ENCODE data around the gene TTC33.
"Not testable (repeated sequence)": the region's sequence is repeated elsewhere in the genome, so short reads cannot be mapped to it uniquely, and the experiment has no call there.

Gene TTC33

GRCh38 chr5:40571729-40572128, 184.0 kb downstream of the TTC33 start:
- no peak for DNase-seq (ENCODE audit: low read depth in 2 of 2)

DNA sequence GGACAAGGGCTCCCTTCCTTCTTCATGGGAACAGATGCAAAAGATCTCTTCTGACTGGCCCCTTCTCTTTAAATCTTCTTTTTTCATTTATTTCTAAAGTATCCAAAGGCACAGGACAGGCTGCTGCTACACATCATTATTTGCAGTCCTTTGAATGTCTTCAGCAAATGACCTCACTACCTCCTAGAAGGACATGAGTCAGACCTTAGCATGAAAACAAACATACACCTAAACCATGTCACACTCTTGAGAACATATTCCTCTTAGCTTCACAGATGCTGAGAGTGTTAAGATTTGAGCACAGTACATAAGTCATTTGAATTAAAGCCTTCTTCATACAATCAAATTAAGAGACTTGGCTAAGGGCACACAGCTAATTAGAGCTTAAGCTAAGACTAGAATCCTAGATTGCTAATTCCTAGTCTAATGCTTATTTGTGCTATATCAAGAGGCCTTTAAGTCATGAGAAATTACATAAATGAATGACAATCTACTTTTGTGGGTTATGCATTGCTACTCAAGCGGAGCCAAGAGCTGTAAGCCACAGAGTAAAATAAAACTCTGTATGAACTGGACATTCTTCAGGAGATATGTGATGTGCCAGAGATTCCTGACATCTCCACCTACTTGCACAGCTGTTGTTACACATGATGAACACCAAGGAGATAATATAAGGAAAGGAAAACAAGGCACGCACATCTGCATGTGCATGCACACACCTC, 185.2 kb downstream of the TTC33 start:
- DNase-seq (ENCODE audit: low read depth in 2 of 2), result no peak

DNA sequence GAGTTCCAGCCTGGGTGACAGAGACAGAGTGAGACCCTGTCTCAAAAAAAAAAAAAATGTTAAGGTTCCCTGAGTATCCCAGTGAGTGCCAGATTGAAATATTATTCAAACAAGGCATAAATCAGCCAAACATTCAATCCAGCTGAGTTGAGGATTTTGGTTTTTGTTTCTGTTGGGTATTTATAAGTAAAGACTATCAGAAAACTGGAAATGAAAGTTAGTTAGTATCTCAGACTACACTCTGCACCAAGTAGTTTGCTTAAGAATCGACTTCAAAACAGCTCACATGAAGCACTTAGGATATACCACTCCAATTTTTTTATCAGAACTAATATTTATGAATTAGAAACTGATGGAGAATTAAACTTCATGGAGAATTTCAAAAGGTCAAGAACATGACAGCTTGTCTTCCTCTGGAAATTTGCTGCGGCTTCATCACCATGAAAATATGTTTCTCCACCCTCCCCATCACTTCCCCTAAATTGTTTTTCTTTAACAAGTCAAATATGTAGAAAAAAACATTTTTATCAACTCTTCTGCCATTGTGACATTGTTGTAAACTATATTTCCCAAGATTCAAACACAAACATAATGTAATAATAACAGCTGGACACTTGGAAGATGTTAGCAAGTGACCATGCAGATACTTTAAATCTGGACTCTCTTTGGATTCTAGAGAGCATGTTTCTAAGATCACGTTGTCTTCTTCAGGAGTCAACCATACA, 186.1 kb downstream of the TTC33 start:
- DNase-seq (ENCODE audit: low read depth in 2 of 2), result no peak

DNA sequence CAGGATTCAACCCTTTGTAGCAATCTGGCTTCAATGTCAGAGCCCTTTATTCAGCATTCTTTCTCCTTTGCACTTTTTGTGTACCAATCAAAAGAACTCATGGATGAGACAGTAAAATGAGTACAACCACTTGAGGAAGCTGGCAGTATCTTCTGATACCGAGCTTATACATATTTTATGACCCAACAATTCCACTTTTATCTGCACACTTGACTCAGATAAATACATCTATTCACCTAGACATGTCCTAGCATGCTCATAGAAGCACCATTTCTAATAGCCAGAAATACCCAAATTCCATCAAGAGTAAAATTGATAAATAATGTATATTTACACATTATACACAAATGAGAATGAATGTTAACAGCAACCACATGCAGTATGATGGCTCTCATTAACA, 187.2 kb downstream of the TTC33 start:
- no peak for DNase-seq (ENCODE audit: low read depth in 2 of 2)

DNA sequence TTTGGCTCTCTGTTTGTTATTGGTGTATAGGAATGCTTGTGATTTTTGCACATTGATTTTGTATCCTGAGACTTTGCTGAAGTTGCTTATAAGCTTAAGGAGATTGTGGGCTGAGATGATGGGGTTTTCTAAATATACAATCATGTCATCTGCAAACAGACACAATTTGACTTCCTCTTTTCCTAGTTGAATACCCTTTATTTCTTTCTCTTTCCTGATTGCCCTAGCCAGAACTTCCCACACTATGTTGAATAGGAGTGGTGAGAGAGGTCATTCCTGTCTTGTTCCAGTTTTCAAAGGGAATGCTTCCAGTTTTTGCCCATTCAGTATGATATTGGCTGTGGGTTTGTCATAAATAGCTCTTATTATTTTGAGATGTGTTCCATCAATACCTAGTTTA, 192.6 kb downstream of the TTC33 start:
- not testable (repeated sequence) for DNase-seq (ENCODE audit: low read depth in 2 of 2)

DNA sequence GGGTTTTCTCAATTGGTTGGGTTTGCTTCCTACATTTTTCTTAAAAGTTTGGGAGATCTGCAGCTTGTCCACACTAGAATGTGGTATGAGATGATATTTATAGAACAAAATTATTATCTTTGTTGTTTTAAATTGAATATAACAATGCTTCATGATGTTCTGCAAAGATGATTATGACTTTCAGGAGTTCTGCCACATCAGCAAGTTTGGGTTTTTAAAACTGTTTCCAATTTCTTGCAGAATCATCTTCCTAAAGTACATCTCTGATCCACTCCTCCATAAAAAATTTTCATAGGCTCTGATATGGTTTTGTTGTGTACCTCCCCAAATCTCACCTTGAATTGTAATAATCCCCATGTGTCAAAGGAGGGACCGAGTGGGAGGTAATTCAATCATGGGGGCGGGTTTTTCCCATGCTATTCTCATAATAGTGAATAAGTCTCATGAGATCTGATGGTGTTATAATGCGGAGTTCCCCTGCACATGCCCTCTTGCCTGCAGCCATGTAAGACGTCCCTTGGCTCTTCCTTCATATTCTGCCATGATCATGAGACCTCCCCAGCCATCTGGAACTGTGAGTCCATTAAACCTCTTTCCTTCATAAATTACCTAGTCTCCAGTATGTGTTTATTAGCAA, 195.2 kb downstream of the TTC33 start:
- DNase-seq (ENCODE audit: low read depth in 2 of 2), result no peak

DNA sequence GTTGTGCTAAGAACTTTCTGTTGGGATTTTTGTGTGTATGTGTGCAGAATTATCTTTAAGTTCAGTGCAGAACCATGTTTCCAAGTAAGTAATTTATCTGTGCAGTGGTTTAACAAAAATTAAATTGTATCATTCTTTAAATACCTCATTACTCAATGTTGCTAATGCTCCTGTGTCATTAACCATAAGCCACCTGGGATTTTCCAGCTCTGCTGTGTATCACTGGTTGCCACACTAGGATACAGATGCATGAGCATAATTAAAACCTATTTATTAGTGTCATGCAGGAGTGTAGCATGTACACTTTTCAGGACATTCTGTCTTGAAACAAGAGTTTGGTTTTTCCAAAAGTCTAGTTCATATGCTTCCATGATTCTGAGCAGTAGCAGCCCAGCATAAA, 196.5 kb downstream of the TTC33 start:
- DNase-seq (ENCODE audit: low read depth in 2 of 2), result no peak

- DNase-seq (ENCODE audit: low read depth in 2 of 2), result no peak
Observed at GRCh38 chr5:40557501-40557900, 198.3 kb downstream of the TTC33 start.

GRCh38 chr5:40556811-40557210, 198.9 kb downstream of the TTC33 start:
- no peak for DNase-seq (ENCODE audit: low read depth in 2 of 2)

- DNase-seq (ENCODE audit: low read depth in 2 of 2), result no peak
Observed at GRCh38 chr5:40555886-40556285, 199.9 kb downstream of the TTC33 start.

- no peak for DNase-seq (ENCODE audit: low read depth in 2 of 2)
Observed at GRCh38 chr5:40554813-40555212, 200.9 kb downstream of the TTC33 start.

- no peak for DNase-seq (ENCODE audit: low read depth in 2 of 2)
Observed at GRCh38 chr5:40554054-40554453, 201.7 kb downstream of the TTC33 start.

DNA sequence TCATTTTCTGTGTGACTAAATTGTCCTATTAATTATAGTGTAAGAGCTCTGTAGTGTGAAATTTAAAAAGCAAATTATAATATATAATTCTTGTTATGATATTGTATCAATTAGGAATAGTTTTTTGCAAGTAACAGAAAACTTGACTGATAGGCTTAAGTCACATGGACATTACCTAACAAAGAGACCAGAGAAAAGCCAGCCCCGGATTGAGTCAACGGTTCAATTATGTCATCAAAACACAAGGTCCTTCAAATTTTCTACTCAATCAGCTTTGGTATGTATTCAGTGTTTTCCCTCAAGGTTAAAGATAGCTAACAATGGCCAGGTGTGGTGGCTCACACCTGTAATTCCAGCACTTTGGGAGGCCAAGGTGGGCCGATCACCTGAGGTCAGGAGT, 202.8 kb downstream of the TTC33 start:
- no peak for DNase-seq (ENCODE audit: low read depth in 2 of 2)

GRCh38 chr5:40551496-40552491, 204.0 kb downstream of the TTC33 start:
- no peak for DNase-seq (ENCODE audit: low read depth in 2 of 2)

DNA sequence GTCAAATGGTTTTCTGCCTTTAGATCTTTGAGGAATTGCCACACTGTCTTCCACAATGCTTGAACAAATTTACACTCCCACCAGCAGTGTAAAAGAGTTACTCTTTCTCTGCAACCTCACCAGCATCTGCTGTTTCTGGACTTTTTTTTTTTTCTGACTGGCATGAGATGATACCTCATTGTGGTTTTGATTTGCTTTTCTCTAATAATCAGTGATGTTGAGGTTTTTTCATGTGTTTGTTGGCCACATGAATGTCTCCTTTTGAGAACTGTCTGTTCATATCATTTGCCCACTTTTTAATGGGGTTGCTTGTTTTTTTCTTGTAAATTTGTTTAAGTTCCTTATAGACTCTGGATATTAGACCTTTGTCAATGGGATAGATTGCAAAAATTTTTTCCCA, 205.3 kb downstream of the TTC33 start:
- no peak for DNase-seq (ENCODE audit: low read depth in 2 of 2)

GRCh38 chr5:40549616-40550015, 206.1 kb downstream of the TTC33 start:
- DNase-seq (ENCODE audit: low read depth in 2 of 2), result no peak

GRCh38 chr5:40547994-40548575, 207.7 kb downstream of the TTC33 start:
- DNase-seq (ENCODE audit: low read depth in 2 of 2), result no peak

- DNase-seq (ENCODE audit: low read depth in 2 of 2), result no peak
Observed at GRCh38 chr5:40547557-40547956, 208.2 kb downstream of the TTC33 start.

GRCh38 chr5:40540301-40540700, 215.5 kb downstream of the TTC33 start:
- DNase-seq (ENCODE audit: low read depth in 2 of 2), result no peak

DNA sequence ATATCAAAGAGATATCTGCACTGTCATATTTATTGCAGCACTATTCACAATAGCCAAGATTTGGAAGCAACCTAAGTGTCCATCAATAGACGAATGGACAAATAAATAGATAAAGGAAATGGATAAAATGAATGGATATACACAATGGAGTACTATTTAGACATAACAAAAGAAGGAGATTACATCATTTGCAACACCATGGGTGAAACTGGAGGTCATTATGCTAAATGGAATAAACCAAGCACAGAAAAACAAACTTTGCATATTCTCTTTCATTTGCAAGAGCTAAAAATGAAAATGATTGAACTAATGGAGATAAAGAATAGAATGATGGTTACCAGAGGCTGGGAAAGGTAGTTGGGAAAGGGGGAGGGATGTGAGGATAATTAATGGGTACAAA, 231.1 kb downstream of the TTC33 start:
- DNase-seq (ENCODE audit: low read depth in 2 of 2), result no peak

- no peak for DNase-seq (ENCODE audit: low read depth in 2 of 2)
Observed at GRCh38 chr5:40521925-40522324, 233.8 kb downstream of the TTC33 start.

All from stimulated activated CD8-positive, alpha-beta memory T cell treated with anti-CD3 and anti-CD28 coated beads, Interleukin-2, amount 100 ng/mL, for 1 hour (primary cell).